NB4 (cell line): Measurements from ENCODE around the gene TMPRSS13.

Experiments used
- MAX ChIP-seq: IDR thresholded peaks from 2 replicates; pipeline ENCODE4 v1.6.1; 2011; ENCODE audit warnings: low read depth, low read length
- POLR2A ChIP-seq: IDR thresholded peaks from 2 replicates; pipeline ENCODE4 v1.6.1; 2011; ENCODE audit warnings: mild to moderate bottlenecking; ENCODE audit not compliant: insufficient read length; ENCODE audit errors: extremely low read depth
- TF ChIP-seq, protein P1 (sequence below): IDR thresholded peaks from one replicate; pipeline ENCODE4 v1.5.1; 2012; ENCODE audit warnings: low read depth, low read length

- TF ChIP-seq MAX (peak; percentile 42), POLR2A (no peak)
- TF ChIP-seq, protein P1, sequence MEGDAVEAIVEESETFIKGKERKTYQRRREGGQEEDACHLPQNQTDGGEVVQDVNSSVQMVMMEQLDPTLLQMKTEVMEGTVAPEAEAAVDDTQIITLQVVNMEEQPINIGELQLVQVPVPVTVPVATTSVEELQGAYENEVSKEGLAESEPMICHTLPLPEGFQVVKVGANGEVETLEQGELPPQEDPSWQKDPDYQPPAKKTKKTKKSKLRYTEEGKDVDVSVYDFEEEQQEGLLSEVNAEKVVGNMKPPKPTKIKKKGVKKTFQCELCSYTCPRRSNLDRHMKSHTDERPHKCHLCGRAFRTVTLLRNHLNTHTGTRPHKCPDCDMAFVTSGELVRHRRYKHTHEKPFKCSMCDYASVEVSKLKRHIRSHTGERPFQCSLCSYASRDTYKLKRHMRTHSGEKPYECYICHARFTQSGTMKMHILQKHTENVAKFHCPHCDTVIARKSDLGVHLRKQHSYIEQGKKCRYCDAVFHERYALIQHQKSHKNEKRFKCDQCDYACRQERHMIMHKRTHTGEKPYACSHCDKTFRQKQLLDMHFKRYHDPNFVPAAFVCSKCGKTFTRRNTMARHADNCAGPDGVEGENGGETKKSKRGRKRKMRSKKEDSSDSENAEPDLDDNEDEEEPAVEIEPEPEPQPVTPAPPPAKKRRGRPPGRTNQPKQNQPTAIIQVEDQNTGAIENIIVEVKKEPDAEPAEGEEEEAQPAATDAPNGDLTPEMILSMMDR = peak; percentile 40
Measured at GRCh38 chr11:117950301-117950700, 21.1 kb upstream of the TMPRSS13 start.
